PFSK-1 (cell line): Measurements from ENCODE around the gene TOMM6. TPM values are rescaled to one million over a fixed set of nuclear protein-coding genes. Genes with fewer than 3 reads are reported as not detected.

Source experiments
- FOXP2 ChIP-seq: optimal IDR thresholded peaks from 2 replicates; pipeline ENCODE3; 2011; ENCODE audit warnings: borderline replicate concordance, control low read depth, inconsistent platforms; ENCODE audit not compliant: insufficient read depth; ENCODE audit errors: extremely low read length, extremely low read depth
- POLR2AphosphoS5 ChIP-seq: IDR thresholded peaks from 2 replicates; pipeline ENCODE4 v1.6.1; 2012; ENCODE audit warnings: low read depth, mild to moderate bottlenecking, control low read depth, low read length, moderate library complexity
- SIN3A ChIP-seq: IDR thresholded peaks from 2 replicates; pipeline ENCODE4 v1.6.1; 2012; ENCODE audit warnings: mild to moderate bottlenecking, low read length, moderate library complexity, borderline replicate concordance; ENCODE audit not compliant: insufficient read depth
- TAF1 ChIP-seq: IDR thresholded peaks from 2 replicates; pipeline ENCODE4 v1.6.1; 2012; ENCODE audit warnings: low read length, control low read depth, borderline replicate concordance; ENCODE audit not compliant: insufficient read depth
- polyA plus RNA-seq: library from polyadenylated mRNA; unstranded; fragments of >200 nt; gene quantifications from one replicate; pipeline ENCODE4 v1.2.1, GENCODE V29; 2012; ENCODE audit warnings: low read depth, missing spikeins; ENCODE audit not compliant: insufficient read length
- TF ChIP-seq, protein P1 (sequence below), 2 experiments: IDR thresholded peaks; 2 replicates each; pipeline versions ENCODE4 v1.6.1 to v1.8.0; 2011 to 2012; ENCODE audit warnings: low read depth in 2 of 2, low read length in 2 of 2, control low read depth in 1 of 2, inconsistent platforms in 1 of 2, mild to moderate bottlenecking in 1 of 2, moderate library complexity in 1 of 2; ENCODE audit not compliant: insufficient read depth in 1 of 2

Gene TOMM6
- 119 TPM for polyA plus RNA-seq

DNA sequence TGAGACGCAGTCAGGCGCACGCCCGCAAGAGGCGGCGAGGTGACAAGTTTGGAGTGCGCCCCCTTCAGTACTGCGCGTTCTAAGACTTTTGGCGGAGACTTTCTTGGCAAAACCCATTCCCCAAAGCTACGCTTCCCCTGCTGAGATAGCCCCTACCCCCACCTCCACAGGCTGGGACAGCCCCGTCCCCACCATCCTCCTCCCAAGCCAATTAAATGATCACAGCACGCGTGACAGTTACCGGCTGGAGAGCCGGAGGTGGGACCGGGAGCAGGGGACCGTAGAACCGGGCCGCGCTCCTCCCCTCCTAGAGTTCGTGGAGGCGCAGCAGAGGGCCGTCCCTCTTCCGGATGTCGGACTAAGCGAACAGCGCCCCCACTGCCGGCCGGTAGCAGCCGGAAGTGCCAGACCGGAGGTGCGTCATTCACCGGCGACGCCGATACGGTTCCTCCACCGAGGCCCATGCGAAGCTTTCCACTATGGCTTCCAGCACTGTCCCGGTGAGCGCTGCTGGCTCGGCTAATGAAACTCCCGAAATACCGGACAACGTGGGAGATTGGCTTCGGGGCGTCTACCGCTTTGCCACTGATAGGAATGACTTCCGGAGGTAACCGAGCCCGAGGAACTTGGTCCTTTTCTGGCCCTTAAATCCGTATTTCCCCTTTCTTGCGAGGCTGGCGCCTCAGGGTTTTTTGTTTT lies at the start of gene TOMM6:
Gene TOMM6, plus strand, starts transcription at position 476 of the 699 bp plus-strand sequence. Its CDS starts 4 bp downstream, at position 480.
- TF ChIP-seq, protein P1, sequence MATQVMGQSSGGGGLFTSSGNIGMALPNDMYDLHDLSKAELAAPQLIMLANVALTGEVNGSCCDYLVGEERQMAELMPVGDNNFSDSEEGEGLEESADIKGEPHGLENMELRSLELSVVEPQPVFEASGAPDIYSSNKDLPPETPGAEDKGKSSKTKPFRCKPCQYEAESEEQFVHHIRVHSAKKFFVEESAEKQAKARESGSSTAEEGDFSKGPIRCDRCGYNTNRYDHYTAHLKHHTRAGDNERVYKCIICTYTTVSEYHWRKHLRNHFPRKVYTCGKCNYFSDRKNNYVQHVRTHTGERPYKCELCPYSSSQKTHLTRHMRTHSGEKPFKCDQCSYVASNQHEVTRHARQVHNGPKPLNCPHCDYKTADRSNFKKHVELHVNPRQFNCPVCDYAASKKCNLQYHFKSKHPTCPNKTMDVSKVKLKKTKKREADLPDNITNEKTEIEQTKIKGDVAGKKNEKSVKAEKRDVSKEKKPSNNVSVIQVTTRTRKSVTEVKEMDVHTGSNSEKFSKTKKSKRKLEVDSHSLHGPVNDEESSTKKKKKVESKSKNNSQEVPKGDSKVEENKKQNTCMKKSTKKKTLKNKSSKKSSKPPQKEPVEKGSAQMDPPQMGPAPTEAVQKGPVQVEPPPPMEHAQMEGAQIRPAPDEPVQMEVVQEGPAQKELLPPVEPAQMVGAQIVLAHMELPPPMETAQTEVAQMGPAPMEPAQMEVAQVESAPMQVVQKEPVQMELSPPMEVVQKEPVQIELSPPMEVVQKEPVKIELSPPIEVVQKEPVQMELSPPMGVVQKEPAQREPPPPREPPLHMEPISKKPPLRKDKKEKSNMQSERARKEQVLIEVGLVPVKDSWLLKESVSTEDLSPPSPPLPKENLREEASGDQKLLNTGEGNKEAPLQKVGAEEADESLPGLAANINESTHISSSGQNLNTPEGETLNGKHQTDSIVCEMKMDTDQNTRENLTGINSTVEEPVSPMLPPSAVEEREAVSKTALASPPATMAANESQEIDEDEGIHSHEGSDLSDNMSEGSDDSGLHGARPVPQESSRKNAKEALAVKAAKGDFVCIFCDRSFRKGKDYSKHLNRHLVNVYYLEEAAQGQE (IDR thresholded peaks at IDR 0.05; ENCODE audit: insufficient read depth in 1 of 2, low read depth in 2 of 2, low read length in 2 of 2), result peak; percentile 6 to 52; a peak in 2 of 4 replicates
- no peak for TF ChIP-seq FOXP2
- TF ChIP-seq POLR2AphosphoS5, result peak; percentile 96
- peak; percentile 89 for TF ChIP-seq TAF1
- TF ChIP-seq SIN3A, result peak; percentile 40; the same call in 1 of the 2 replicates

DNA sequence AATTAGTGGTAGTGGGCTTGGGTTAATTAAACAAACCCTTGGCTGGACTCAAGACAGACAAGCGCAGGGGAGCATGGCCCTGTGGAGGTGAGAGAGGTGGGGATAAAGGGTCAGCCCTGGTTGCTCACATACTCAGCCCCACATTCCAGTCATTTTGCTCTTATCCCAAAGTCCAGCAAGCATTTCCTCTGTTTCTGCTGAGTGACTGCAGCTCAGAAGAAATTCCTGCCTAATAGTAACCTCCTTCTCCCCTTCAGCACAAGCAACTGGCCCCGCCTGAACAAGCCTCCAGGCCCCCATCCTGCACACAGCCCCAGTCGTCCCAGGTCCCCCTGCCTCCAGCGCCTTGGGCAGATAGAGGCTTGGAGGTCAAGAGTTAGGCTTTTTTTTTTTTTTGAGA lies 48.5 kb upstream of the TOMM6 start:
- TF ChIP-seq, protein P1 (IDR thresholded peaks at IDR 0.05; ENCODE audit: insufficient read depth in 1 of 2, low read depth in 2 of 2, low read length in 2 of 2), result no peak
- TF ChIP-seq POLR2AphosphoS5 (no peak), TAF1 (no peak), SIN3A (no peak), FOXP2 (no peak)

DNA sequence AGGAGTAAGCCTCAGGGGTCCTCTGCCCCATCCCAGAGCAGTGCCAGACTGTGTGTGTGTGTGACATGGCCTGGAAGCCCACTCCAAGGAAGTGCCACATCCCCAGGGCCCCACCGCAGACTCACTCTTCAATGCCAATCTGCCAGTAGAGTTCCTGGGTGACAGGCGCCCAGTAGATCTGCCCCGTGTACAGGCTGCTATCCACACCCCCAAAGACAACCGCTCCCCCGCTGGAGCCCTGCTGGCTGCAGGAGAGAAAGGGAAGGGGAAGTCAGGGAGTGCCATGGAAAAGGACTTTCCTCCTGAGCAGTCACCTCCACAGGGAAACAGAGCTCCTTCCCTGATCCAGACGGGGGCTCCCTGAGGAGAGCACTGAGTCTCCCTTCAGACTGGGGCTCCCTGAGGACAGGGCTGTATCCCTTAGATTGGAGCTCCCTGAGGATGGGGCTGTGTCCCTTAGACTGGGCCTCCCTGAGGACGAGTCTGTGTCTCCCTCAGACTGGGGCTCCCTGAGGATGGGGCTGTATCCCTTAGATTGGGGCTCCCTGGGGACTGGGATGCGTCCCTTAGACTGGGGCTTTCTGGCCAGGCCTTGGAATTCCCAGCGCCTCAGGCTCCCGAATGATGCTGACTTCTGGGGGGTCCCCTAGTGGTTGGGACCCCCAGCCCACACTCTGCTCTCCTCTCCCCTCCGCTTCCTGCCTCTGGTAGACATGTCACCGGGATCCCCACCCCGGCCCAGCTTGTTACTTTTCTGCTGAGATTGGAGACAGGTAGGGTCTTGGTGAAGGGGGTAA lies 46.9 kb upstream of the TOMM6 start:
- TF ChIP-seq TAF1, result no peak
- TF ChIP-seq, protein P1 (IDR thresholded peaks at IDR 0.05; ENCODE audit: insufficient read depth in 1 of 2, low read depth in 2 of 2, low read length in 2 of 2), result no peak

- no peak for TF ChIP-seq TAF1
Measured at GRCh38 chr6:41741625-41742490, 45.6 kb upstream of the TOMM6 start.

DNA sequence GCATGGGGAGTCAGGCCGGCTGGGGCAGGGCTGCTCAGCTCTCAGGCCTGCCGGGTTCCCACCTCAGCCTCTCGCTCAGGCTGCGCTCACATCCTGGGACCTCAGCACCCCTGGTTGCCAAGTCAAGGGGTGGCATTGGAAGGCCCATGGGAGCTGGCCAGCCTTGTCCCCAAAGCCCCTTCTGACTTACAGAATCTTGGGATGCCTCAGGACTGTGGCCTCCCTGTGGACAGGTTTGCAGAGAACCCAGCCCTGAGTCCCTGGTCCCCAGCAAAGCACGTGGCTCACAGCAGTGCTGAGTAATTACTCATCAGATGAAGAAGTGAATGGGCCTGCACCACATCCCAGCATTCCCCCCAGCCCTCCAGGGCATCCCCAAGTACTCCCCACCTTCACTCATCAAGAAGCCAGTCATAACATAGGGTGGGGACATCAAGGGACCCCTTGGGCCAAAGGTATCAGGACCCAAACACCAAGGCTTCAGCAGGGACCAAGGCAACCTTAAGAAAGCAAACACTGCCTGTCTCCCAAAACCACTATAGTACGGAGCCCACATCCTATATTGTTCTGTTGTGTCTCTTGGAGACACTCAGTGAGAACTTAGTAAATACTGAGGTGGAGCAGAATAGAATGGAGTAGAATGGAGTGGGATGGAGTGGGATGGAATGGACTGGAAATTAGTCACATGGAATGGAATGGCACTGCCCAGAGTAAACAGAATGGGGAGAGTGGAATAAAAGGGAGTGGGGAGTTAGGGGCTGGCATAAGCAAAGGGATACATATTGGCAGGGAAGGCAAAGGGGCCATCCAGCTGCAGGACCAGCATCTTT lies 43.9 kb upstream of the TOMM6 start:
- TF ChIP-seq TAF1 (no peak), SIN3A (no peak), POLR2AphosphoS5 (no peak), FOXP2 (no peak)
- TF ChIP-seq, protein P1 (IDR thresholded peaks at IDR 0.05; ENCODE audit: insufficient read depth in 1 of 2, low read depth in 2 of 2, low read length in 2 of 2), result no peak
